NCI-H524 treated with DMSO at 0.1 percent for 48 hours (cell line): ENCODE data around the gene RNF223.
"Not testable (repeated sequence)": the region's sequence is repeated elsewhere in the genome, so short reads cannot be mapped to it uniquely, and the experiment has no call there.

Source experiments
- DNase-seq: peaks from one replicate; lab custom pipeline; 2025; lab: John Stamatoyannopoulos, UW

The RNF223 gene

DNA sequence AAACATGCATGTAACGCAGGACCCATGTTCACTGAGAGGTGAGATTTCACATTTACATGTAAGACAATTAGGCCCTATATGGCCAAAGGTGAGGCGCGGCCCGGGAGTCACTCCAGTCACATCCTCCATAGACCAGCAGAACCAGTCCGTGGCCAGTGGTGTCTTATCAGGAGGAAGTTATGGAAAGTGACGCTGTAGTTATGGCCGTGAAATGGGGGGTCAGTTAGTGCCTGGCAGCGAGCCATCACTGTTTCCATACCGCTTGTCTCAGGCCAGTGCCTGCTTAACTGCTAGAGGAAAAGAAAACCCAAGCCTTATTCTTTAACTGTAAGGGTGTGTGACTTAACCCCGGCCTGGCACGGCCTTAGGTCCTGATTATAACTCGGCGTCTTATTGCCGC is 35.6 kb upstream of the RNF223 start:
- no peak for DNase-seq

- DNase-seq: no peak
Measured at GRCh38 chr1:1106510-1107221, 32.6 kb upstream of the RNF223 start.

- not testable (repeated sequence) for DNase-seq
Measured at GRCh38 chr1:1104152-1104551, 30.0 kb upstream of the RNF223 start.

- DNase-seq: no peak
Measured at GRCh38 chr1:1101503-1101902, 27.4 kb upstream of the RNF223 start.

- DNase-seq: no peak
Measured at GRCh38 chr1:1100296-1100695, 26.2 kb upstream of the RNF223 start.

DNA sequence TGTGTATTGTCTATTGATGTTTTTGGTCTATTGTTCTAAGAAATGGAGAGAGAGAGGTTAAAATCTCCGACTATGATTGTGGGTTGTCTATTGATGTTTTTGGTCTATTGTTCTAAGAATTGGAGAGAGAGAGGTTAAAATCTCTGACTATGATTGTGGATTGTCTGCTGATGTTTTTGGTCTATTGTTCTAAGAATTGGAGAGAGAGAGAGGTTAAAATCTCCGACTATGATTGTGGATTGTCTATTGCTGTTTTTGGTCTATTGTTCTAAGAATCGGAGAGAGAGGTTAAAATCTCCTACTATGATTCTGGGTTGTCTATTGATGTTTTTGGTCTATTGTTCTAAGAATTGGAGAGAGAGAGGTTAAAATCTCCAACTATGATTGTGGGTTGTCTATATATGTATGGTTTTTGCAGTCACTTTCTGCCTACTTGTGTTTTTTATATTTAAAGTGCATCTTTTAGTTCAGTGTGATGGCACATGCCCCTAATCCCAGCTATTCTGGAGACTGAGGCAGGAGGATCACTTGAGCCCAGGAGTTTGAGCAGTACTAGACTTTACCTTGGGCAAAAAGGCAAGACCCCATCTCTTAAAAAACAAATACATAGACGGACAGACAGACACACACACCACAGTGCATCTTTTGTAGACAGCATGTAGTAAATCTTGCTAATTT is 25.5 kb upstream of the RNF223 start:
- no peak for DNase-seq

DNA sequence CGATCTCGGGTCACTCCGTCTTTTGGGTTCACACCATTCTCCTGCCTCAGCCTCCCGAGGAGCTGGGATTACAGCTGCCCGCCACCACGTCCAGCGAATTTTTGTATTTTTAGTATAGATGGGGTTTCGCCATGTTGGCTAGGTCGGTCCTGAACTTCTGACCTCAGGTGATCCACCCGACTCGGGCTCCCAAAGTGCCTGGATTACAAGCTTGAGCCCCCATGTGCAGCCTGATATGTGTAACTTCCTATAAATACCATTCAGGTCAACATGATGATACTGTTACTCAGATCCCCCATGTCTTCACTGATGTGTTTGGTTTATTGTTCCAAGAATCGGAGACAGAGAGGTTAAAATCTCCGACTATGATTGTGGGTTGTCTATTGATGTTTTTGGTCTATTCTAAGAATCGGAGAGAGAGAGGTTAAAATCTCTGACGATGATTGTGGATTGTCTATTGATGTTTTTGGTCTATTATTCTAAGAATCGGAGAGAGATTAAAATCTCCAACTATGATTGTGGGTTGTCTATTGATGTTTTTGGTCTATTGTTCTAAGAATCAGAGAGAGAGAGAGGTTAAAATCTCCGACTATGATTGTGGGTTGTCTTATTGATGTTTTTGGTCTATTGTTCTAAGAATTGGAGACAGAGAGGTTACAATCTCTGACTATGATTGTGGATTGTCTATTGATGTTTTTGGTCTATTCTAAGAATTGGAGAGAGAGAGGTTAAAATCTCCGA is 24.7 kb upstream of the RNF223 start:
- DNase-seq: no peak

DNA sequence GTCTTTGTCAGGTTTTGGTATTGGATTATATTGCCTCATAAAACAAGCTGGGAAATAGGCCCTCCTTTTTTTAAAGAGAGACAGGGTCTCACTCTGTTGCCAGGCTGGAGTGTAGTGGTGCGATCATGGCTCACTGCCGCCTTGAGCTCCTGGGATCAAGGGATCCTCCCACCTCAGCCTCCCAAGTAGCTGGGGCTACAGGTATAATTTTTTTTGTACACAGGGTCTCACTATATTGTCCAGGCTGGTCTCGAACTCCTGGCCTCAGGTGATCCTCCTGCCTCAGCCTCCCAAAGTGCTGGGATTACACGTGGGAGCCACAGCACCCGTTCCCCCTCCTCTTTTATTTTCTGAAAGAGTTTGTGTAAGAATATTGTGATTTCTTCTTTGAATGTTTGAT is 22.0 kb upstream of the RNF223 start:
- DNase-seq: not testable (repeated sequence)

DNA sequence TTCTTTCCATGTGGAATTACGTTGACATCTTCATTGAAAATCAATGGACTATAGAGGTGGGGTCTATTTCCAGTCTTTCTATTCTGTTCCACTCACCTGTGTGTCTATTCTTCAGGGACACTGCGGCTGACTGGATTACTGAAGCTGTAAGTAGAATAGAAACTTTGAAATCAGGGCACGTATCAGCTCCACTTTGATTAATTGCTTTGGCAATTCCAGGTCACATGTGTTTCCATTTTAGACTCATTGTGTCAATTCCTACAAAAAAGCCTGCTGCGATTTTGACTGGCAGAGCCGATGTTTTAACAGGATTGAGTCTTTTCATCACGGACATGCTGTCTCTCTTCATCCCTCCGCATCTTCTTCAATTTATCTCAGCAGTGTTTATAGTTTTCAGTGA is 20.9 kb upstream of the RNF223 start:
- no peak for DNase-seq

GRCh38 chr1:1093610-1093943 is 19.5 kb upstream of the RNF223 start:
- DNase-seq: no peak

DNA sequence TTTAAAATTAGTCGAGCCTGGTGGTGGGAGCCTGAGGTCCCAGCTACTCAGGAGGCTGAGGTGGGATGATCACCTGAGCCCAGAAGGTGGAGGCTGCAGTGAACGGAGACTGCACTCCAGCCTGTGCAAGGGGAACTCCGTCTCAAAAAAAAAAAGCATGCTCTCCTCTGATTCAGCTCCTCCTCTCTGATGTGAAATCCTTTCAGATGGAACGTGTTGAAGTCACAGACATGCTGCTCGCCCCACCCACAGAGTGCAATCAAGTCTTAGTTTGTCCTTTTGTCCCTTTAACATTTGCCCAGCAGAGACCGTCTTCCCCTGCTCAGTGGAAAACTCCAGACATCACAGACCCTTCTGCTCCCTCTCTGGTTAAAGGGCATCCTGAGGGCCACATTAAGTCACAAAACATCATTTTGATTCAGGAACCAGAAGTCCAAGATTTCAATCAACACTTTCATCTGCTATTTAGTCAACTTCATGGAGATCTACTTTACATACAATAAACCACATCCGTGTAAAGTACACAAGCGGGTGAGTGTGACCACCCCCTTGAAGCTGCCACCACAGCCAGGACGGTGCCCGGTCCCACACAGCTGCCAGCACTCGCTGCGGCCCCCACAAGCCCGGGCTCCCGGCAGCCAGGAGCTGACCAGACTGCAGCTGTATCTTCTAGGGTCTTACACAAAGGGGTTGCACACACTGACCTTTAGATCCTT is 18.9 kb upstream of the RNF223 start:
- DNase-seq: no peak

- DNase-seq: no peak
Measured at GRCh38 chr1:1092149-1092855, 18.2 kb upstream of the RNF223 start.

- DNase-seq: no peak
Measured at GRCh38 chr1:1091344-1092148, 17.4 kb upstream of the RNF223 start.

GRCh38 chr1:1090424-1091343 is 16.6 kb upstream of the RNF223 start:
- DNase-seq: no peak

GRCh38 chr1:1089731-1090423 is 15.8 kb upstream of the RNF223 start:
- DNase-seq: no peak

DNA sequence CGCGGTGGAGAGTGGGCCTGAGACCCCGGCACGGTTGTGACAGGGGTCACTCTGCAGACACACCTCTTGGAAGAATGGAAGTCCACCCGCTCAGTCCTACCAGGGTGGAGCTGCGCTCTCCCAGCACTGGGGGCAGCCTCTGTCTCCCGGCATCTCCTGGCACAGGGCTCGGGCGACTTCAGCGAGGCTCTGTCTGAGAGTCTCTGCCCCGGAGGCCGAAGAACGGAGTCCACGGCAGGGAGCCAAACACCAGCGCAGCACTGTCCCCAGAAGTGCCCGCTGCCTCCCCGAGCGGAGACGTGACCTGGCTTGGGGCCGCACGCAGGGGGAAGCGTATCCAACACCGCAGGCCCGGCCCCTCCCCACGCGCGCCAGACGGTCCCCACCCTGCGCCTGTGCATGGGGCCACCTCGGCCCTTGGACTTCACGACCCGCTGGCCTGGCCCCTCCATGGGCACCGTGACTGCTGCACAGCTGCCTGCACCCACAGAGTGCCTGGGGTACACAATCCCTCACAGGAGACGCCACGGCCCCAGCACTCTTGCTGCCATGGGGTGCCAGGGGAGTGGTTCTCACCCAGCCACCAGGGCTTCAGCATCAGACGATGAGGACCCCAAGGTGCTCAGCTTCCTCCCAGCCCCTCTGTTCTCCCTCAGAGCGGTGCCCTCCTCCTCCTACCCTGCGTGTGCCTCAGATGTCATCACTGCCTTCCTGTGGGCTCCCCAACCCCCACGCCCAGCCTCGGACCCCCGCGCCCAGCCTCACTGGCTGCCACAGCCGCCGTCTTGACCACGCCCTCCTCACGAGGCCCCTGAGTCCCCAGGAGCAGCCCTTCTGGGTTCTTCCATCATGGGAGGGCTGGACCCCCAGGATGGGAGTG is 14.9 kb upstream of the RNF223 start:
- no peak for DNase-seq

DNA sequence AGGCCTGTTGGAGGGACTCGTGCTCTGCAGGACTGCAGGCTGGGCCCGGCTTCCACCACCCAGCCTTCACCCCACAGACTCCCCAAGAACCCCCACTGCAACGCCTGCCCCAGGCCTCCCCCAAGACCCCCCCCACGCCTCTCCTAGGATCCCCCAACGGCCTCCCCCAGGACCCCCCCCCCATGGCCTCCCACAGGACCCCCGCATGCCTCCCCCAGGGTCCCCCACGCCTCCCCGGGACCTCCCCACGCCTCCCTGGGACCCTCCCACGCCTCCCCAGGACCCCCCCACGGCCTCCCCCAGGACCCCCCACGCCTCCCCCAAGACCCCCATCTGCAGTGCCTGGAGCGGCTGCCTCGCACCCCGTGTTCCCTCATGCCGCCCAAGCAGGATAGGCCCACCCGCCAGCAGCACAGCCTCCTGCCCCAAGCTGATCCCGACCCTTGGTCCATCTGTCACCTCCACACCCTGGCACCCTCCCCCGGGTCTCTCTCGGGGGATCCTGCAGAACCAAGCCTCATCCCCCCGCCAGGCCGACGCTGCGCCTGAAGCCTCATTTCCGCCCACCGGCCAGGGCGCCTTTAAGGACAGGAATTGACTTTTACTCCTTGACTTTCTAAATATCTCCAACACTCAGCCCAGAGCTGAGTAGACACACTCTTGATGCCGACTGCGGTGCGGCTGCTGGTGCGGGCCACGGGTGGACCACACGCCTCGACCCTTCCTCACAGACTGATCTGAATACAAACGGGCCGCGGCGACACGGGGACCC is 14.1 kb upstream of the RNF223 start:
- DNase-seq: no peak
